ENCODE data around the gene TBC1D8. TPM values are rescaled to one million over a fixed set of nuclear protein-coding genes. Genes with fewer than 3 reads are reported as not detected.

The TBC1D8 gene
- total and polyA plus RNA-seq, 2 of the 8 experiments (the other 6 are each of a cell fraction or from before 2014, with no cell fraction given), result 20.8 to 21.8 TPM

DNA sequence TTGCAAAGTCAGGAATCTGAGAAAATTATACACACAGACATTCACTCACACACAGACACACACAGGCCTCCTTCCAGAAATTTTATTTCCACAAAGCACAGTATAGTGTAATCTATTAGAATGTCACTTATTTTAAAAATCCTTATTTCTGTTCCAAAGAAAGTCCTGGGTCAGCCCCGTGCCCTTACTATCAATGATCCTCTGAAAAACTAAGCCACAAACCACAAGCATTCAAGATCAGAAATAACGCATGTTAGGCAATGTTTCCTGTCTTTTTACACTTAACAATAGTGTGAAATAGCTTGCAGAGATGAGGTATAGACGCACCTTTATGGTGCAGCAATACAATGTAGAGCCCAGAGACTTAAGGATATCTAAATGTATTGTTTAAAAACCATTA, 25.8 kb downstream of the TBC1D8 start:
- H2AK5ac ChIP-seq (ENCODE audit: low read depth, low read length), result no peak overlapping the region
- no peak overlapping the region for H2BK5ac ChIP-seq (ENCODE audit: low read depth, low read length)
- H3K4me2 ChIP-seq (ENCODE audit: insufficient read depth in 1 of 2, low read depth in 2 of 2, low read length in 2 of 2), result no peak overlapping the region
- no peak overlapping the region for H4K91ac ChIP-seq (replicated peaks; ENCODE audit: insufficient read length, low read length)
- no peak overlapping the region for H3K27ac ChIP-seq (ENCODE audit: low read depth, low read length)
- ChIA-PET POLR2A (ENCODE audit: partially characterized antibody) (no interaction called here), CTCF (ENCODE audit: partially characterized antibody) (interaction anchor here (0.6 to 1.1 kb wide), 3 partner anchors 8 to 80 kb away, joined by 3 to 5 read pairs (median 3); no protein-coding TSS in a partner anchor)
- H3K56ac ChIP-seq (replicated peaks; ENCODE audit: insufficient read length, low read depth, low read length), result no peak overlapping the region
- peaks cover 0 to 6% (median 4%) of the 10 kb centered on the region in 4 experiments; a peak in 4 of 7 replicates for H3K4me1 ChIP-seq (replicated peaks in 1 of 4; ENCODE audit: control insufficient read depth in 3 of 4, insufficient read depth in 4 of 4, low read length in 3 of 4)
- H2BK120ac ChIP-seq (replicated peaks; ENCODE audit: low read depth, low read length), result no peak overlapping the region
- no peaks in the 10 kb centered on the region for H3K23me2 ChIP-seq (ENCODE audit: low read depth, low read length)
- WGBS, 2 experiments (ENCODE audit: extremely low coverage in 1 of 2, insufficient coverage in 1 of 2, insufficient read length in 1 of 2, insufficient replicate concordance in 2 of 2, low coverage in 1 of 2, low lambda C conversion rate in 2 of 2, missing lambda C conversion rate in 1 of 2), result 85% methylated on average over 3 of the region's 3 CpGs; no CpG with 5 or more reads in 1 of the 2 experiments
- no peak overlapping the region for H4K8ac ChIP-seq (ENCODE audit: extremely low read depth, insufficient read depth, low read length)
- DNase-seq (ENCODE audit: low read depth in 1 of 2, low spot score in 2 of 2) (no peak), FAIRE-seq (no peak)
- H3K27me3 ChIP-seq (replicated peaks in 1 of 4; ENCODE audit: control insufficient read depth in 3 of 4, extremely low read depth in 1 of 4, insufficient read depth in 3 of 4, low read length in 3 of 4), result no peaks in the 10 kb centered on the region
- H4K20me1 ChIP-seq (replicated peaks in 1 of 2; ENCODE audit: control insufficient read depth in 1 of 2, insufficient read depth in 2 of 2, low read length in 2 of 2), result peaks cover 2 to 5% of the 10 kb centered on the region in 2 experiments
- H3K79me2 ChIP-seq (ENCODE audit: control insufficient read depth in 1 of 2, insufficient read depth in 2 of 2, low read length in 2 of 2), result peaks cover 0 to 66% of the 10 kb centered on the region in 2 experiments; a peak in 2 of 4 replicates
- H2BK12ac ChIP-seq (ENCODE audit: low read depth, low read length), result no peak overlapping the region
- no peak overlapping the region for H3K9ac ChIP-seq (replicated peaks in 1 of 4; ENCODE audit: extremely low read depth in 1 of 4, low read depth in 3 of 4, low read length in 3 of 4)
- no peak overlapping the region for H2BK15ac ChIP-seq (ENCODE audit: low read length)
- H3K4ac ChIP-seq (replicated peaks; ENCODE audit: insufficient read length, low read depth, low read length), result no peak overlapping the region
- H3K9me3 ChIP-seq (ENCODE audit: insufficient read depth in 2 of 2, low read depth in 1 of 2, low read length in 1 of 2), result no peaks in the 10 kb centered on the region
- no peak for TF ChIP-seq TCF12 (IDR thresholded peaks at IDR 0.05; ENCODE audit: low read depth, low read length)
- TF ChIP-seq POLR2A (IDR thresholded peaks at IDR 0.05; ENCODE audit: control extremely low read depth in 1 of 2, low read depth in 2 of 2, low read length in 2 of 2), result no peak
- TF ChIP-seq, protein P1, sequence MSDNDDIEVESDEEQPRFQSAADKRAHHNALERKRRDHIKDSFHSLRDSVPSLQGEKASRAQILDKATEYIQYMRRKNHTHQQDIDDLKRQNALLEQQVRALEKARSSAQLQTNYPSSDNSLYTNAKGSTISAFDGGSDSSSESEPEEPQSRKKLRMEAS (IDR thresholded peaks at IDR 0.05), result no peak
- TF ChIP-seq, protein P2, sequence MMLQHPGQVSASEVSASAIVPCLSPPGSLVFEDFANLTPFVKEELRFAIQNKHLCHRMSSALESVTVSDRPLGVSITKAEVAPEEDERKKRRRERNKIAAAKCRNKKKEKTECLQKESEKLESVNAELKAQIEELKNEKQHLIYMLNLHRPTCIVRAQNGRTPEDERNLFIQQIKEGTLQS (IDR thresholded peaks at IDR 0.05; ENCODE audit: insufficient read depth, low read depth, low read length), result no peak
- TF ChIP-seq SIN3A (conservative IDR thresholded peaks at IDR 0.05 in 1 of 2, IDR thresholded peaks at IDR 0.05 in 1 of 2; ENCODE audit: low read depth in 1 of 2, low read length in 2 of 2), result no peak
- TF ChIP-seq TBP (IDR thresholded peaks at IDR 0.05; ENCODE audit: low read depth, low read length), result no peak
- no peak for TF ChIP-seq ZNF274 (IDR thresholded peaks at IDR 0.05; ENCODE audit: borderline replicate concordance, extremely low read depth, low read length)
- no peak for TF ChIP-seq KDM4A (IDR thresholded peaks at IDR 0.05; ENCODE audit: low read depth, low read length, severe bottlenecking)
- TF ChIP-seq HDAC6 (IDR thresholded peaks at IDR 0.05; ENCODE audit: low read depth, low read length), result no peak
- no peak for TF ChIP-seq HDAC2 (IDR thresholded peaks at IDR 0.05; ENCODE audit: borderline replicate concordance in 1 of 2, low read depth in 2 of 2, low read length in 2 of 2)
- no peak for TF ChIP-seq SRF (IDR thresholded peaks at IDR 0.05; ENCODE audit: low read depth, low read length)
- TF ChIP-seq POU5F1 (IDR thresholded peaks at IDR 0.05; ENCODE audit: low read depth, low read length), result no peak
- TF ChIP-seq CBX8 (IDR thresholded peaks at IDR 0.05; ENCODE audit: borderline replicate concordance, low read depth, low read length), result no peak
- no peak for TF ChIP-seq CREB1 (IDR thresholded peaks at IDR 0.05)
- H3K23ac ChIP-seq (ENCODE audit: insufficient read length), result no peak overlapping the region
- no peaks in the 10 kb centered on the region for H3K36me3 ChIP-seq (ENCODE audit: control insufficient read depth in 2 of 4, insufficient read depth in 4 of 4, low read length in 3 of 4)
- H3K4me3 ChIP-seq (ENCODE audit: extremely low read depth in 1 of 4, insufficient read depth in 2 of 4, low read depth in 3 of 4, low read length in 4 of 4), result no peak overlapping the region
- no peak overlapping the region for H3K14ac ChIP-seq (ENCODE audit: insufficient read length)
- no peak overlapping the region for H3K18ac ChIP-seq (ENCODE audit: extremely low read depth, low read length)
- H4K5ac ChIP-seq (ENCODE audit: insufficient read length, low read depth, low read length), result no peak overlapping the region
- no peak overlapping the region for H2BK20ac ChIP-seq (ENCODE audit: low read length)
- peaks cover 9% of the 10 kb centered on the region; the same call in 1 of the 2 replicates for H3K79me1 ChIP-seq (ENCODE audit: low read depth, low read length)
- no peak overlapping the region for H2AFZ ChIP-seq (ENCODE audit: low read length)
